HCT116 (cell line): ENCODE results near the gene LMOD1. TPM values are rescaled to one million over a fixed set of nuclear protein-coding genes. Genes with fewer than 3 reads are reported as not detected.

Experiments
- ATAC-seq: fragments of 200-7000 bp; cut with Tn5 transposase; 2 replicates; pipeline ENCODE4 v1.9.1; 2020; ENCODE audit warnings: mild to moderate bottlenecking, moderate library complexity
- BruUV-seq: library from RNA; stranded (reverse); fragments of 400-500 nt; replicated peaks from 2 replicates; lab custom pipeline; 2021; lab: Mats Ljungman, UMichigan
- CTCF ChIA-PET: fragments of 300-600 bp; sonication (Branson Sonifier 250); formaldehyde crosslinking; loops from one replicate; lab custom pipeline; 2021; ENCODE audit warnings: antibody characterized with exemption; lab: Charles Lee
- POLR2A ChIA-PET: fragments of 300-600, 350-600 bp; sonication (Branson Sonifier 250); formaldehyde crosslinking; loops from one replicate; lab custom pipeline; 2021; ENCODE audit warnings: antibody characterized with exemption; lab: Charles Lee
- RAD21 ChIA-PET, 2 experiments: fragments of 300-600 bp; sonication (Branson Sonifier 250); formaldehyde crosslinking; loops; one replicate each; lab custom pipeline; 2023; ENCODE audit warnings: low total read pairs in 2 of 2; ENCODE audit not compliant: uncharacterized antibody in 2 of 2, unreplicated experiment in 2 of 2, low non-redundant PET in 1 of 2; lab: Charles Lee
- DNase-seq: peaks from one replicate; pipeline ENCODE4 v3.0.0-alpha.2; 2010; ENCODE audit warnings: low read depth, low spot score
- H2AFZ ChIP-seq: fragments of 200-600 bp; shearing (Covaris generic), sonication (generic); 2 replicates; pipeline ENCODE4 v1.6.1; 2017; ENCODE audit warnings: low read depth, mixed run types, mixed read lengths, antibody characterized with exemption, low read length; ENCODE audit not compliant: poor library complexity, severe bottlenecking
- H3K27ac ChIP-seq: 2 replicates; pipeline ENCODE4 v1.5.1; 2012; ENCODE audit warnings: low read depth, low read length
- H3K27me3 ChIP-seq: fragments of 200-600 bp; sonication (generic); 2 replicates; pipeline ENCODE4 v1.6.1; 2016; ENCODE audit warnings: mixed run types, low read length, mixed read lengths; ENCODE audit not compliant: insufficient read depth
- H3K36me3 ChIP-seq, 2 experiments: fragments of 200-500 bp in 1 of 2; fragments of 200-600 bp in 1 of 2; sonication (Bioruptor generic) in 1 of 2; sonication (generic) in 1 of 2; 2 replicates each; pipeline versions ENCODE4 v1.5.1 to v1.6.1; 2014 to 2016; ENCODE audit warnings: low read length in 2 of 2, inconsistent platforms in 1 of 2, mixed read lengths in 1 of 2, mixed run types in 1 of 2; ENCODE audit not compliant: insufficient read depth in 2 of 2, control insufficient read depth in 1 of 2
- H3K4me1 ChIP-seq, 2 experiments: fragments of 200-600 bp in 1 of 2; sonication (generic) in 1 of 2; 2 replicates each; pipeline versions ENCODE4 v1.5.1 to v1.6.1; 2012 to 2017; ENCODE audit warnings: low read length in 2 of 2, inconsistent platforms in 1 of 2, mild to moderate bottlenecking in 1 of 2, mixed read lengths in 1 of 2, mixed run types in 1 of 2, moderate library complexity in 1 of 2; ENCODE audit not compliant: insufficient read depth in 2 of 2, control insufficient read depth in 1 of 2
- H3K4me2 ChIP-seq: fragments of 200-600 bp; sonication (generic); 2 replicates; pipeline ENCODE4 v1.6.1; 2017; ENCODE audit warnings: mixed run types, low read length, mixed read lengths
- H3K4me3 ChIP-seq, 2 experiments: fragments of 200-600 bp in 1 of 2; sonication (generic) in 1 of 2; replicated peaks in 1 of 2; 2 replicates each; pipeline ENCODE4 v1.5.1; 2011 to 2016; ENCODE audit warnings: low read length in 2 of 2, control low read depth in 1 of 2, low read depth in 1 of 2, mild to moderate bottlenecking in 1 of 2, mixed read lengths in 1 of 2, mixed run types in 1 of 2
- H3K79me2 ChIP-seq: fragments of 200-600 bp; sonication (generic); 2 replicates; pipeline ENCODE4 v1.6.1; 2017; ENCODE audit warnings: mild to moderate bottlenecking, mixed run types, low read length, moderate library complexity, mixed read lengths; ENCODE audit not compliant: insufficient read depth
- H3K9ac ChIP-seq: fragments of 200-600 bp; sonication (generic); 2 replicates; pipeline ENCODE4 v1.6.1; 2016; ENCODE audit warnings: low read length, mixed read lengths
- H3K9me2 ChIP-seq: fragments of 200-600 bp; sonication (generic), shearing (Covaris generic); 2 replicates; pipeline ENCODE4 v1.6.1; 2017; ENCODE audit warnings: mixed run types, mild to moderate bottlenecking, moderate library complexity; ENCODE audit not compliant: insufficient read depth
- H3K9me3 ChIP-seq, 2 experiments: fragments of 200-500 bp in 1 of 2; fragments of 200-600 bp in 1 of 2; sonication (Bioruptor generic) in 1 of 2; sonication (generic) in 1 of 2; 2 replicates each; pipeline ENCODE4 v1.6.1; 2014 to 2017; ENCODE audit warnings: low read length in 2 of 2, mixed read lengths in 2 of 2, inconsistent platforms in 1 of 2, low read depth in 1 of 2, mild to moderate bottlenecking in 1 of 2, mixed run types in 1 of 2, moderate library complexity in 1 of 2; ENCODE audit not compliant: control insufficient read depth in 1 of 2, insufficient read depth in 1 of 2
- H4K20me1 ChIP-seq: fragments of 200-600 bp; sonication (generic), shearing (Covaris generic); 2 replicates; pipeline ENCODE4 v1.6.1; 2017; ENCODE audit warnings: mixed run types, mild to moderate bottlenecking, moderate library complexity; ENCODE audit not compliant: insufficient read depth
- CBX3 ChIP-seq: IDR thresholded peaks from 2 replicates; pipeline ENCODE4 v1.6.1; 2012; ENCODE audit warnings: low read depth
- CEBPB ChIP-seq: IDR thresholded peaks from 2 replicates; pipeline ENCODE4 v1.6.1; 2012; ENCODE audit warnings: low read depth
- CTCF ChIP-seq, 3 experiments: fragments of 200-600 bp in 1 of 3; sonication (generic) in 1 of 3; IDR thresholded peaks in 2 of 3; conservative IDR thresholded peaks in 1 of 3; 2 replicates each; pipeline ENCODE4 v1.5.1; 2012 to 2017; ENCODE audit warnings: low read depth in 2 of 3, low read length in 2 of 3, antibody characterized with exemption in 1 of 3, borderline replicate concordance in 1 of 3, control low read depth in 1 of 3, mild to moderate bottlenecking in 1 of 3, mixed read lengths in 1 of 3, mixed run types in 1 of 3, moderate library complexity in 1 of 3; ENCODE audit not compliant: insufficient read depth in 1 of 3
- EGR1 ChIP-seq: IDR thresholded peaks from 2 replicates; pipeline ENCODE4 v1.6.1; 2012; ENCODE audit warnings: low read depth
- ELF1 ChIP-seq: IDR thresholded peaks from 2 replicates; pipeline ENCODE4 v1.6.1; 2012; ENCODE audit warnings: low read depth, borderline replicate concordance
- EZH2 ChIP-seq: fragments of 200-600 bp; sonication (generic); IDR thresholded peaks from 2 replicates; pipeline ENCODE4 v1.6.1; 2017; ENCODE audit warnings: antibody characterized with exemption, mixed run types
- EZH2phosphoT487 ChIP-seq: fragments of 200-600 bp; IDR thresholded peaks from 2 replicates; pipeline ENCODE4 v1.6.1; 2018; ENCODE audit warnings: antibody characterized with exemption, borderline replicate concordance
- JUND ChIP-seq: IDR thresholded peaks from 2 replicates; pipeline ENCODE4 v1.6.1; 2012
- POLR2A ChIP-seq: IDR thresholded peaks from 2 replicates; pipeline ENCODE4 v1.7.0; 2011; ENCODE audit warnings: borderline replicate concordance; ENCODE audit not compliant: insufficient read depth, insufficient read length; ENCODE audit errors: extremely low read depth
- RAD21 ChIP-seq: IDR thresholded peaks from 2 replicates; pipeline ENCODE4 v1.6.1; 2012; ENCODE audit warnings: low read depth, mild to moderate bottlenecking
- SP1 ChIP-seq: IDR thresholded peaks from 2 replicates; pipeline ENCODE4 v1.6.1; 2012; ENCODE audit warnings: low read depth
- SRF ChIP-seq: IDR thresholded peaks from 2 replicates; pipeline ENCODE4 v1.6.1; 2012; ENCODE audit warnings: low read depth
- TCF7L2 ChIP-seq: IDR thresholded peaks from 2 replicates; pipeline ENCODE4 v1.7.0; 2011; ENCODE audit warnings: borderline replicate concordance, inconsistent platforms; ENCODE audit not compliant: insufficient read depth, insufficient read length; ENCODE audit errors: extremely low read depth
- ZFX ChIP-seq: fragments of 450-650 bp; IDR thresholded peaks from 2 replicates; pipeline ENCODE4 v1.6.1; 2017
- ZNF274 ChIP-seq: fragments of 200-500 bp; sonication (Bioruptor generic); IDR thresholded peaks from 2 replicates; pipeline ENCODE4 v1.6.1; 2014; ENCODE audit warnings: mild to moderate bottlenecking, low read depth, low read length, inconsistent platforms
- intact Hi-C: fragments of 100-400 bp; cut with micrococcal nuclease; formaldehyde crosslinking; loops from 2 replicates; pipeline ENCODE4 v1.10.0; 2022
- total RNA-seq: library from RNA; stranded (reverse); gene quantifications from one replicate; pipeline ENCODE4 v1.2.1, GENCODE V29; 2021; ENCODE audit not compliant: unreplicated experiment
- TF ChIP-seq, protein P1 (sequence below): IDR thresholded peaks from 2 replicates; pipeline ENCODE4 v1.6.1; 2011; ENCODE audit warnings: mild to moderate bottlenecking, low read length, moderate library complexity; ENCODE audit not compliant: insufficient replicate concordance; ENCODE audit errors: extremely low read depth
- TF ChIP-seq, protein P2 (sequence below): IDR thresholded peaks from 2 replicates; pipeline ENCODE4 v1.6.1; 2012; ENCODE audit warnings: low read depth
- TF ChIP-seq, protein P3 (sequence below): IDR thresholded peaks from 2 replicates; pipeline ENCODE4 v1.6.1; 2012
- TF ChIP-seq, protein P4 (sequence below): IDR thresholded peaks from 2 replicates; pipeline ENCODE4 v1.6.1; 2012

The LMOD1 gene
- total RNA-seq, 1 experiment from 2014 or later, result 0.12 TPM

GRCh38 chr1:201917362-201918033 is 28.9 kb downstream of the LMOD1 start:
- Histone ChIP-seq H3K27ac (no peak overlapping the region), H3K9me3 (no peaks in the 10 kb centered on the region), H3K9me2 (no peaks in the 10 kb centered on the region), H3K4me3 (no peak overlapping the region), H3K9ac (no peak overlapping the region), H3K4me1 (peaks cover 5 to 14% of the 10 kb centered on the region in 2 experiments; a peak in 3 of 4 replicates), H3K79me2 (no peaks in the 10 kb centered on the region), H3K4me2 (no peak overlapping the region), H2AFZ (no peak overlapping the region), H3K36me3 (no peaks in the 10 kb centered on the region), H3K27me3 (no peaks in the 10 kb centered on the region), H4K20me1 (no peaks in the 10 kb centered on the region)
- RAD21 ChIA-PET, result no interaction called here
- peak; percentile 25; the same call in 1 of the 2 replicates for ATAC-seq
- no peak for DNase-seq
- CTCF ChIA-PET, result no interaction called here
- TF ChIP-seq TCF7L2 (no peak), POLR2A (no peak), EZH2phosphoT487 (no peak), CBX3 (no peak), ZFX (no peak), SP1 (no peak), RAD21 (no peak), CTCF (IDR thresholded peaks at IDR 0.05 in 2 of 3, conservative IDR thresholded peaks at IDR 0.05 in 1 of 3; ENCODE audit: borderline replicate concordance in 1 of 3, insufficient read depth in 1 of 3, low read depth in 2 of 3, low read length in 2 of 3) (no peak), EZH2 (no peak), ZNF274 (no peak), ELF1 (no peak), JUND (no peak), CEBPB (no peak), EGR1 (no peak), SRF (no peak)
- TF ChIP-seq, protein P1, sequence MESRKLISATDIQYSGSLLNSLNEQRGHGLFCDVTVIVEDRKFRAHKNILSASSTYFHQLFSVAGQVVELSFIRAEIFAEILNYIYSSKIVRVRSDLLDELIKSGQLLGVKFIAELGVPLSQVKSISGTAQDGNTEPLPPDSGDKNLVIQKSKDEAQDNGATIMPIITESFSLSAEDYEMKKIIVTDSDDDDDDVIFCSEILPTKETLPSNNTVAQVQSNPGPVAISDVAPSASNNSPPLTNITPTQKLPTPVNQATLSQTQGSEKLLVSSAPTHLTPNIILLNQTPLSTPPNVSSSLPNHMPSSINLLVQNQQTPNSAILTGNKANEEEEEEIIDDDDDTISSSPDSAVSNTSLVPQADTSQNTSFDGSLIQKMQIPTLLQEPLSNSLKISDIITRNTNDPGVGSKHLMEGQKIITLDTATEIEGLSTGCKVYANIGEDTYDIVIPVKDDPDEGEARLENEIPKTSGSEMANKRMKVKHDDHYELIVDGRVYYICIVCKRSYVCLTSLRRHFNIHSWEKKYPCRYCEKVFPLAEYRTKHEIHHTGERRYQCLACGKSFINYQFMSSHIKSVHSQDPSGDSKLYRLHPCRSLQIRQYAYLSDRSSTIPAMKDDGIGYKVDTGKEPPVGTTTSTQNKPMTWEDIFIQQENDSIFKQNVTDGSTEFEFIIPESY, result no peak
- TF ChIP-seq, protein P2, sequence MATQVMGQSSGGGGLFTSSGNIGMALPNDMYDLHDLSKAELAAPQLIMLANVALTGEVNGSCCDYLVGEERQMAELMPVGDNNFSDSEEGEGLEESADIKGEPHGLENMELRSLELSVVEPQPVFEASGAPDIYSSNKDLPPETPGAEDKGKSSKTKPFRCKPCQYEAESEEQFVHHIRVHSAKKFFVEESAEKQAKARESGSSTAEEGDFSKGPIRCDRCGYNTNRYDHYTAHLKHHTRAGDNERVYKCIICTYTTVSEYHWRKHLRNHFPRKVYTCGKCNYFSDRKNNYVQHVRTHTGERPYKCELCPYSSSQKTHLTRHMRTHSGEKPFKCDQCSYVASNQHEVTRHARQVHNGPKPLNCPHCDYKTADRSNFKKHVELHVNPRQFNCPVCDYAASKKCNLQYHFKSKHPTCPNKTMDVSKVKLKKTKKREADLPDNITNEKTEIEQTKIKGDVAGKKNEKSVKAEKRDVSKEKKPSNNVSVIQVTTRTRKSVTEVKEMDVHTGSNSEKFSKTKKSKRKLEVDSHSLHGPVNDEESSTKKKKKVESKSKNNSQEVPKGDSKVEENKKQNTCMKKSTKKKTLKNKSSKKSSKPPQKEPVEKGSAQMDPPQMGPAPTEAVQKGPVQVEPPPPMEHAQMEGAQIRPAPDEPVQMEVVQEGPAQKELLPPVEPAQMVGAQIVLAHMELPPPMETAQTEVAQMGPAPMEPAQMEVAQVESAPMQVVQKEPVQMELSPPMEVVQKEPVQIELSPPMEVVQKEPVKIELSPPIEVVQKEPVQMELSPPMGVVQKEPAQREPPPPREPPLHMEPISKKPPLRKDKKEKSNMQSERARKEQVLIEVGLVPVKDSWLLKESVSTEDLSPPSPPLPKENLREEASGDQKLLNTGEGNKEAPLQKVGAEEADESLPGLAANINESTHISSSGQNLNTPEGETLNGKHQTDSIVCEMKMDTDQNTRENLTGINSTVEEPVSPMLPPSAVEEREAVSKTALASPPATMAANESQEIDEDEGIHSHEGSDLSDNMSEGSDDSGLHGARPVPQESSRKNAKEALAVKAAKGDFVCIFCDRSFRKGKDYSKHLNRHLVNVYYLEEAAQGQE, result no peak
- TF ChIP-seq, protein P3, sequence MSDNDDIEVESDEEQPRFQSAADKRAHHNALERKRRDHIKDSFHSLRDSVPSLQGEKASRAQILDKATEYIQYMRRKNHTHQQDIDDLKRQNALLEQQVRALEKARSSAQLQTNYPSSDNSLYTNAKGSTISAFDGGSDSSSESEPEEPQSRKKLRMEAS, result no peak
- TF ChIP-seq, protein P4, sequence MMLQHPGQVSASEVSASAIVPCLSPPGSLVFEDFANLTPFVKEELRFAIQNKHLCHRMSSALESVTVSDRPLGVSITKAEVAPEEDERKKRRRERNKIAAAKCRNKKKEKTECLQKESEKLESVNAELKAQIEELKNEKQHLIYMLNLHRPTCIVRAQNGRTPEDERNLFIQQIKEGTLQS, result no peak
- intact Hi-C loops, result no loop called here
- POLR2A ChIA-PET, result no interaction called here
- no TSS peak for BruUV-seq
